Transverse colon (tissue), 4 donors: ENCODE data around the gene KRTAP4-7.
"Not testable (repeated sequence)": the region's sequence is repeated elsewhere in the genome, so short reads cannot be mapped to it uniquely, and the experiment has no call there.

Source experiments
- CTCF ChIP-seq, 5 experiments: fragments of 200-600 bp in 3 of 5; fragments of 450-650 bp in 2 of 5; sonication (generic) in 3 of 5; IDR thresholded peaks; 1 replicate in 2 of 5; 2 replicates in 3 of 5; pipeline ENCODE4 v1.5.1; 2016 to 2017; ENCODE audit warnings: antibody characterized with exemption in 5 of 5, inconsistent platforms in 3 of 5, mild to moderate bottlenecking in 2 of 5, moderate library complexity in 1 of 5
- EP300 ChIP-seq: sonication (generic); formaldehyde crosslinking; IDR thresholded peaks from one replicate; pipeline ENCODE4 v1.6.1; 2017; ENCODE audit warnings: antibody characterized with exemption, low read depth
- POLR2A ChIP-seq: fragments of 450-650 bp; IDR thresholded peaks from one replicate; pipeline ENCODE4 v1.6.1; 2016; ENCODE audit warnings: antibody characterized with exemption, mild to moderate bottlenecking, moderate library complexity
- POLR2AphosphoS5 ChIP-seq, 3 donors: sonication (generic); formaldehyde crosslinking; IDR thresholded peaks; one replicate each; pipeline ENCODE4 v1.6.1; 2016; ENCODE audit warnings: antibody characterized with exemption in 3 of 3

- TF ChIP-seq CTCF (IDR thresholded peaks at IDR 0.05); POLR2A; POLR2AphosphoS5 (IDR thresholded peaks at IDR 0.05); EP300: not testable (repeated sequence)
Observed at GRCh38 chr17:41123292-41123990, 39.5 kb downstream of the KRTAP4-7 start.
